ENCODE data around the gene MOV10L1. TPM values are rescaled to one million over a fixed set of nuclear protein-coding genes. Genes with fewer than 3 reads are reported as not detected.
A peak's percentile ranks its signal among the peaks of the same experiment; 100 is the strongest.

MOV10L1 gene
- total RNA-seq, 1 donor from 2014 or later: not detected

DNA sequence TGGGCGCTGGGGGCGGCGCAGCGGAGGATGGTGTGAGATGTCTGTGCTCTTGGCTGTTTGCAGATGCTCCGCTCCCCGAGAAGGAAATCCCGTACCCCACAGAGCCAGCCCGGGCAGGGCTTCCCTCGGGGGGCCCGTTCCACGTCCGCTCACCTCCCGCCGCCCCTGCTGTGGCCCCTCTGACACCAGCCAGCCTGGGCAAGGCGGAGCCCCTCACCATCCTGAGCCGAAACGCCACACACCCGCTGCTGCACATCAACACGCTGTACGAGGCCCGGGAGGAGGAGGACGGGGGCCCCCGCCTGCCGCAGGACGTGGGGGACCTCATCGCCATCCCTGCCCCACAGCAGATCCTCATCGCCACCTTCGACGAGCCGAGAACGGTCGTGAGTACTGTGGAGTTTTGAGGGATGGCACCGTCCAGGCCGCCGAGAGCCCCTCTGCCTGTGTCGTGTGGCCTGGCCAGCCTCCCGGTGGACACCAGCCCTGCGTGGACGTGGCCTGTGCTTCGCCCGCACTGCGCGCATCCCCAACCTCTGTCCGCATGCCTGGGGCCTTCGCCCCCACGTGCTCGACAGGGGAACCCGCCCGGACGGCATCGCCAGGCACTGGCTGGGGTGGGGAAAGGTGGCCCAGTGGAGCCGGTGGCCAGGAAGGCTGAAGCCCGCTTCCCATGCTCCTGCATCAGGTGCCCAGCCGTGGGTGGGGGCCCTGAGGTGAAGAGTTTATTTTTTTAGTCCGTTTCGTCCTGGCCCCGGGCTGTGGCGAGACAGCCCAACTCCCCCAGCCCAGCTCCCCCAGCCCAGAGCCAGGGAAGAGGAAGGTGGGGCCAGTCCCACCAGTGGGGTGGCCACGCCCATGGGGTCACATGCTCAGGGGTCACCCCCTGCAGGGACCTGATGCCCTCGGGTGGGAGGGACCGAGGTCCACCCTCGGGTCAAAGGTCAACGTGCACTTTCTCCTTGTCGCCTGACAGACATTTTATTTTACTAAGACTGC lies 89.4 kb downstream of the MOV10L1 start:
- ChIA-PET POLR2A (no interaction called here), CTCF (no interaction called here)
- Mint-ChIP-seq H3K4me1 (peaks cover 20% of the 10 kb centered on the region), H3K36me3 (ENCODE audit: low read depth) (no peaks in the 10 kb centered on the region), H3K27ac (no peak overlapping the region), H3K27me3 (peaks cover 11% of the 10 kb centered on the region), H3K4me3 (no peak overlapping the region), H3K9me3 (no peaks in the 10 kb centered on the region)
- no peak for TF ChIP-seq CTCF (IDR thresholded peaks at IDR 0.05)
- DNase-seq: peak; percentile 18
- intact Hi-C loops (cut with micrococcal nuclease): no loop called here
- ATAC-seq (ENCODE audit: low read depth): no peak

DNA sequence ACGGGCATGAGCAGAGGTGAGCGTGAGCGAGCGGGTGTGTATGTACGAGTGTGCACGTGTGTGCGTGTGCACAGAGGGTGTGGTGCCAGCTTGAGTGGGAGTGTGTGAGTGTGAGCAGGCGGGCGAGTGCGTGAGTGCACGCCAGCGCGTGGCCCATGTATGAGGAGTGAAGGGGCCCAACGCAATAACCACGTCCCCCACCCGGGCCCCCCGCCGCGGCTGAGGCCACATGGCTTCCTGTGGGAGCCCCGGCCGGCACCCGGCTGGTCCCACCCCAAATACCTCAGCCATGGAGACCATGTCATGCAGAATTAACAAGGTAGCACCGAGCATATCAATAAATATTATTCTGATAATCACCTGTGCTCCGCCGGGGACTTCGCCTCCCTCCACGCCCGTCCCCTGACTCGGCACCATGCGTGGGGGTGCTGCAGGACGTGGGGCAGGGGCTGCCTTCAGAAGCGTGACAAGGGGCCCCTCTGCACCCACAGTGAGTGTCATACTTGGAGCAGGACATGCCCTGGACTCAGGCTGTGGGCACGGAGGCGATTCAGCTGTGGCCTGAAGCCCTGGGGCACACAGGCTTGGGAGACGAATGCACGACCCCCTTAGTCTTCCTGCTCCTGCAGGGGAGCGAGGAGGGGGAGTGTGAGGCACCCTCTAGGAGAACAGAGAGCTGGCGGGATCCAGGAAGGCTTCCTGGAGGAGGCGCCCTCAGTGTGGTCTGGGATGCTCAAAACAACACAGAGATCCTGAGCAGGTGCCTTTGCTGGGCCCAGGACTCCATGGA lies 90.3 kb downstream of the MOV10L1 start:
- no peak overlapping the region for H3K27ac Mint-ChIP-seq
- ATAC-seq (ENCODE audit: low read depth): no peak
- peaks cover 22% of the 10 kb centered on the region for H3K4me1 Mint-ChIP-seq
- POLR2A ChIA-PET: interaction anchor here (2.6 kb wide), 1 partner anchor 10 kb away, joined by 9 read pairs; no protein-coding TSS in a partner anchor
- peaks cover 11% of the 10 kb centered on the region for H3K27me3 Mint-ChIP-seq
- DNase-seq: no peak
- no peaks in the 10 kb centered on the region for H3K36me3 Mint-ChIP-seq (ENCODE audit: low read depth)
- CTCF ChIA-PET: no interaction called here
- no peaks in the 10 kb centered on the region for H3K9me3 Mint-ChIP-seq
- no peak overlapping the region for H3K4me3 Mint-ChIP-seq
- intact Hi-C loops (cut with micrococcal nuclease): no loop called here
- no peak for TF ChIP-seq CTCF (IDR thresholded peaks at IDR 0.05)

GRCh38 chr22:50180727-50181521 lies 91.1 kb downstream of the MOV10L1 start:
- Mint-ChIP-seq H3K4me1 (peaks cover 23% of the 10 kb centered on the region), H3K36me3 (ENCODE audit: low read depth) (no peaks in the 10 kb centered on the region), H3K27me3 (peaks cover 11% of the 10 kb centered on the region), H3K9me3 (no peaks in the 10 kb centered on the region), H3K4me3 (no peak overlapping the region), H3K27ac (no peak overlapping the region)
- ChIA-PET POLR2A (interaction anchor here (0.7 to 2.6 kb wide), 2 partner anchors 9 to 40 kb away, joined by 6 to 9 read pairs; no protein-coding TSS in a partner anchor), CTCF (no interaction called here)
- intact Hi-C loops (cut with micrococcal nuclease): no loop called here
- DNase-seq (no peak), ATAC-seq (ENCODE audit: low read depth) (no peak)
- TF ChIP-seq CTCF (IDR thresholded peaks at IDR 0.05): no peak

DNA sequence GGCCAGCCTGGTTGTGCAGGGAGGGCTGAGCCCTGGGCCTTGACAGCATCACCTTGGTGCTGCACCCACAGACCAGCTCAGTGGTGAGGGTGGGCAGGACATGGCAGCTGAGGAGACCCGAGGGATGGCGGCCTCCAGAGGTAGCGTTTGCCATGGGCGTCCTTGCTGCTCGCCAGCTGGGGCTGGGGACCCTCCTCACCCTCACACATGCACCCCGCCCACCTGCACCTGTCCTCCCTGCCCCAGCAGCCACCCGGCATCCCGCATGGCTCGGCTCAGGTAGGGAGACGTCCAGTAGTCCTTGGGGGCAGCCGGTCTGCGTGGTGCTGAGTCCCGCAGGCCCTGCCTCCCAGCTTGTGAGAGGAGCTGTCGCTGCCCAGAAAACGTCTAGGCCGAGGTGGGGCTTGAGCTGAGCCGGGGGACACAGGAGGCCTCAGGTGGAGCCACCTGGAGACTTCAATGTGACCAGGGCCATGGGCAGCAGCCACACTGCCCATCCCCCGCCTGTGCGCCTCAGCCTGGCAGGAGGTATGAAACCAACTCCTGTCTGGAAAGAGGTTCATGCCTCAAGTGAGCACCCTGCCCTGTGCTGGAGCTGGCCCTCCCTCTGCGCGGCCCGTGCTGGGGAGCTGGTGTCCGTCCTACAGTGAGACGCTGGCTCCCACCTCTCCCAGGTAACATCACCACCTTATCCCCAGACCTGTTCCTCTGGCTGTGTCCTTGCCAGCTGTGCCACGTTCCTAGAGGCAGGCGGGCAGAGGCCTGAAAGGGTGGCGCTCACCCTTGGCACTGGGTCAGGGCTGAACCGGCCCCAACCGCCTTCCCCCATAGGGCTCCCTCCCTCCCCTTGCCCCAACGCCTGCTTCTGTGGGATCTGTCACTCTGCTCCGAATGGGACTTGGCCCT lies 92.6 kb downstream of the MOV10L1 start:
- Mint-ChIP-seq H3K36me3 (ENCODE audit: low read depth) (peaks cover 2% of the 10 kb centered on the region), H3K4me3 (no peak overlapping the region), H3K9me3 (no peaks in the 10 kb centered on the region), H3K4me1 (peaks cover 22% of the 10 kb centered on the region), H3K27ac (no peak overlapping the region), H3K27me3 (peaks cover 9% of the 10 kb centered on the region)
- POLR2A ChIA-PET: interaction anchor here (2.6 kb wide), 1 partner anchor 8 kb away, joined by 9 read pairs; no protein-coding TSS in a partner anchor
- ATAC-seq (ENCODE audit: low read depth) (no peak), DNase-seq (no peak)
- no peak for TF ChIP-seq CTCF (IDR thresholded peaks at IDR 0.05)
- CTCF ChIA-PET: no interaction called here
- intact Hi-C loops (cut with micrococcal nuclease): no loop called here
